ENCODE data around the gene TOP2B.

TOP2B gene

DNA sequence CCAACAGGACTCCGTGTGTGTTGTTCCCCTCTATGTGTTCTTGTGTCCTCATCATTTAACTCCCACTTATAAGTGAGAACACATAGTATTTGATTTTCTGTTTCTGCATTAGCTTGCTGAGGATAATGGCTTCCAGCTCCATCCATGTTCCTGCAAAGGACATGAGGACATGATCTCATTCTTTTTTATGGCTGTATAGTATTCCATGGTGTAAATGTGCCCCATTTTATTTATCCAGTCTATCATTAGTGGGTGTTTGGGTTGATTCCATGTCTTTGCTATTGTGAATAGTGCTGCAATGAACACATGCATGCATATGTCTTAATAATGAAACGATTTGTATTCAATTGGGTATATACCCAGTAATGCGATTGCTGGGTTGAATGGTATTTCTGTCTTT is 28.5 kb upstream of the TOP2B start:
- WGBS = 67% methylated on average over 3 of the region's 3 CpGs
- H3K4me1 ChIP-seq (ENCODE audit: control insufficient read depth, insufficient read depth, low read depth, low read length) = no peaks in the 10 kb centered on the region

GRCh38 chr3:25692341-25692740 is 27.6 kb upstream of the TOP2B start:
- no peak overlapping the region for H3K14ac ChIP-seq (ENCODE audit: low read length in 2 of 2)
- no peaks in the 10 kb centered on the region for H3K9me3 ChIP-seq (ENCODE audit: control insufficient read depth, low read length)
- DNase-seq = no peak
- no peak overlapping the region for H2AFZ ChIP-seq (ENCODE audit: low read depth, low read length)
- H3K18ac ChIP-seq (ENCODE audit: low read depth in 1 of 2, low read length in 2 of 2) = no peak overlapping the region
- H3K9ac ChIP-seq (ENCODE audit: low read length) = no peak overlapping the region
- H3K4me2 ChIP-seq (ENCODE audit: low read length, poor library complexity, severe bottlenecking) = no peak overlapping the region
- no peak overlapping the region for H2BK120ac ChIP-seq (ENCODE audit: low read depth, low read length)
- H3K4me3 ChIP-seq (ENCODE audit: insufficient read depth in 1 of 2, low read depth in 1 of 2, low read length in 2 of 2) = no peak overlapping the region
- H3K27ac ChIP-seq (ENCODE audit: low read length, poor library complexity, severe bottlenecking) = no peak overlapping the region
- no peak overlapping the region for H2BK12ac ChIP-seq (ENCODE audit: low read length in 2 of 2)
- no peak overlapping the region for H2BK5ac ChIP-seq (ENCODE audit: low read depth, low read length, poor library complexity, severe bottlenecking)
- H3K79me1 ChIP-seq (replicated peaks; ENCODE audit: low read length, poor library complexity, severe bottlenecking) = no peaks in the 10 kb centered on the region
- no peak overlapping the region for H4K8ac ChIP-seq (ENCODE audit: low read length)
- peaks cover 3 to 4% of the 10 kb centered on the region in 2 experiments for H3K27me3 ChIP-seq (ENCODE audit: control insufficient read depth in 1 of 2, insufficient read depth in 1 of 2, low read length in 2 of 2)
- H4K91ac ChIP-seq (ENCODE audit: low read length) = no peak overlapping the region
- no peaks in the 10 kb centered on the region for H3K36me3 ChIP-seq (ENCODE audit: control insufficient read depth in 1 of 2, insufficient read depth in 2 of 2, low read depth in 1 of 2, low read length in 2 of 2)
- H2BK15ac ChIP-seq (ENCODE audit: low read depth, poor library complexity, severe bottlenecking) = no peak overlapping the region
- no peak overlapping the region for H3K23ac ChIP-seq (ENCODE audit: low read length in 2 of 2)
- WGBS = no CpG with 5 or more reads among the region's 1 CpG
- no peak overlapping the region for H2AK5ac ChIP-seq (ENCODE audit: low read length, severe bottlenecking)
- H3K4me1 ChIP-seq (ENCODE audit: control insufficient read depth, insufficient read depth, low read depth, low read length) = no peaks in the 10 kb centered on the region
- no peak overlapping the region for H3K4ac ChIP-seq (ENCODE audit: low read depth in 1 of 2, low read length in 2 of 2)

More for the DNA sequence above, 28.5 kb upstream of the TOP2B start:
- peaks cover 0 to 4% of the 10 kb centered on the region in 2 experiments for H3K27me3 ChIP-seq (ENCODE audit: control insufficient read depth in 1 of 2, insufficient read depth in 1 of 2, low read length in 2 of 2)
- H3K14ac ChIP-seq (ENCODE audit: low read length in 2 of 2) = no peak overlapping the region
- H3K27ac ChIP-seq (ENCODE audit: low read length, poor library complexity, severe bottlenecking) = no peak overlapping the region
- H3K4ac ChIP-seq (ENCODE audit: low read depth in 1 of 2, low read length in 2 of 2) = no peak overlapping the region
- H3K23ac ChIP-seq (ENCODE audit: low read length in 2 of 2) = no peak overlapping the region
- H2AFZ ChIP-seq (ENCODE audit: low read depth, low read length) = no peak overlapping the region
- no peak overlapping the region for H2AK5ac ChIP-seq (ENCODE audit: low read length, severe bottlenecking)
- H3K36me3 ChIP-seq (ENCODE audit: control insufficient read depth in 1 of 2, insufficient read depth in 2 of 2, low read depth in 1 of 2, low read length in 2 of 2) = no peaks in the 10 kb centered on the region
- H3K4me2 ChIP-seq (ENCODE audit: low read length, poor library complexity, severe bottlenecking) = no peak overlapping the region
- no peak overlapping the region for H2BK120ac ChIP-seq (ENCODE audit: low read depth, low read length)
- H2BK5ac ChIP-seq (ENCODE audit: low read depth, low read length, poor library complexity, severe bottlenecking) = no peak overlapping the region
- no peaks in the 10 kb centered on the region for H3K9me3 ChIP-seq (ENCODE audit: control insufficient read depth, low read length)
- H3K79me1 ChIP-seq (replicated peaks; ENCODE audit: low read length, poor library complexity, severe bottlenecking) = no peaks in the 10 kb centered on the region
- H3K4me3 ChIP-seq (ENCODE audit: insufficient read depth in 1 of 2, low read depth in 1 of 2, low read length in 2 of 2) = no peak overlapping the region
- H3K18ac ChIP-seq (ENCODE audit: low read depth in 1 of 2, low read length in 2 of 2) = no peak overlapping the region
- no peak overlapping the region for H3K9ac ChIP-seq (ENCODE audit: low read length)
- no peak overlapping the region for H2BK12ac ChIP-seq (ENCODE audit: low read length in 2 of 2)
- no peak overlapping the region for H4K91ac ChIP-seq (ENCODE audit: low read length)
- H4K8ac ChIP-seq (ENCODE audit: low read length) = no peak overlapping the region
- DNase-seq = no peak
- no peak overlapping the region for H2BK15ac ChIP-seq (ENCODE audit: low read depth, poor library complexity, severe bottlenecking)

- no peak overlapping the region for H2BK12ac ChIP-seq (ENCODE audit: low read length in 2 of 2)
- no peak for DNase-seq
- no peak overlapping the region for H4K91ac ChIP-seq (ENCODE audit: low read length)
- 88% methylated on average over 2 of the region's 2 CpGs for WGBS
- no peaks in the 10 kb centered on the region for H3K36me3 ChIP-seq (ENCODE audit: control insufficient read depth in 1 of 2, insufficient read depth in 2 of 2, low read depth in 1 of 2, low read length in 2 of 2)
- no peak overlapping the region for H4K8ac ChIP-seq (ENCODE audit: low read length)
- no peak overlapping the region for H2BK15ac ChIP-seq (ENCODE audit: low read depth, poor library complexity, severe bottlenecking)
- no peak overlapping the region for H2BK5ac ChIP-seq (ENCODE audit: low read depth, low read length, poor library complexity, severe bottlenecking)
- no peak overlapping the region for H3K9ac ChIP-seq (ENCODE audit: low read length)
- no peak overlapping the region for H3K23ac ChIP-seq (ENCODE audit: low read length in 2 of 2)
- peaks cover 3 to 4% of the 10 kb centered on the region in 2 experiments for H3K27me3 ChIP-seq (ENCODE audit: control insufficient read depth in 1 of 2, insufficient read depth in 1 of 2, low read length in 2 of 2)
- H2BK120ac ChIP-seq (ENCODE audit: low read depth, low read length) = no peak overlapping the region
- no peaks in the 10 kb centered on the region for H3K9me3 ChIP-seq (ENCODE audit: control insufficient read depth, low read length)
- no peak overlapping the region for H3K14ac ChIP-seq (ENCODE audit: low read length in 2 of 2)
- no peak overlapping the region for H2AK5ac ChIP-seq (ENCODE audit: low read length, severe bottlenecking)
- no peak overlapping the region for H3K18ac ChIP-seq (ENCODE audit: low read depth in 1 of 2, low read length in 2 of 2)
- no peak overlapping the region for H3K4ac ChIP-seq (ENCODE audit: low read depth in 1 of 2, low read length in 2 of 2)
- H3K4me1 ChIP-seq (ENCODE audit: control insufficient read depth, insufficient read depth, low read depth, low read length) = no peaks in the 10 kb centered on the region
- H3K79me1 ChIP-seq (replicated peaks; ENCODE audit: low read length, poor library complexity, severe bottlenecking) = no peaks in the 10 kb centered on the region
- no peak overlapping the region for H2AFZ ChIP-seq (ENCODE audit: low read depth, low read length)
- H3K4me2 ChIP-seq (ENCODE audit: low read length, poor library complexity, severe bottlenecking) = no peak overlapping the region
- no peak overlapping the region for H3K27ac ChIP-seq (ENCODE audit: low read length, poor library complexity, severe bottlenecking)
- no peak overlapping the region for H3K4me3 ChIP-seq (ENCODE audit: insufficient read depth in 1 of 2, low read depth in 1 of 2, low read length in 2 of 2)
Observed at GRCh38 chr3:25690768-25691533, 26.2 kb upstream of the TOP2B start.

- no peak overlapping the region for H2BK15ac ChIP-seq (ENCODE audit: low read depth, poor library complexity, severe bottlenecking)
- H3K4me2 ChIP-seq (ENCODE audit: low read length, poor library complexity, severe bottlenecking) = no peak overlapping the region
- H4K8ac ChIP-seq (ENCODE audit: low read length) = no peak overlapping the region
- H2BK120ac ChIP-seq (ENCODE audit: low read depth, low read length) = no peak overlapping the region
- no peaks in the 10 kb centered on the region for H3K79me1 ChIP-seq (replicated peaks; ENCODE audit: low read length, poor library complexity, severe bottlenecking)
- no peak overlapping the region for H3K27ac ChIP-seq (ENCODE audit: low read length, poor library complexity, severe bottlenecking)
- H4K91ac ChIP-seq (ENCODE audit: low read length) = no peak overlapping the region
- no peak overlapping the region for H3K18ac ChIP-seq (ENCODE audit: low read depth in 1 of 2, low read length in 2 of 2)
- H3K4me1 ChIP-seq (ENCODE audit: control insufficient read depth, insufficient read depth, low read depth, low read length) = no peaks in the 10 kb centered on the region
- no peak overlapping the region for H3K23ac ChIP-seq (ENCODE audit: low read length in 2 of 2)
- H2BK12ac ChIP-seq (ENCODE audit: low read length in 2 of 2) = no peak overlapping the region
- no peak overlapping the region for H3K9ac ChIP-seq (ENCODE audit: low read length)
- H2BK5ac ChIP-seq (ENCODE audit: low read depth, low read length, poor library complexity, severe bottlenecking) = no peak overlapping the region
- no peaks in the 10 kb centered on the region for H3K9me3 ChIP-seq (ENCODE audit: control insufficient read depth, low read length)
- H3K4ac ChIP-seq (ENCODE audit: low read depth in 1 of 2, low read length in 2 of 2) = no peak overlapping the region
- no peak overlapping the region for H3K14ac ChIP-seq (ENCODE audit: low read length in 2 of 2)
- no peak overlapping the region for H3K4me3 ChIP-seq (ENCODE audit: insufficient read depth in 1 of 2, low read depth in 1 of 2, low read length in 2 of 2)
- whole genome bisulfite sequencing = 89% methylated on average over 2 of the region's 3 CpGs
- peaks cover 3 to 4% of the 10 kb centered on the region in 2 experiments for H3K27me3 ChIP-seq (ENCODE audit: control insufficient read depth in 1 of 2, insufficient read depth in 1 of 2, low read length in 2 of 2)
- H2AFZ ChIP-seq (ENCODE audit: low read depth, low read length) = no peak overlapping the region
- DNase-seq = no peak
- H3K36me3 ChIP-seq (ENCODE audit: control insufficient read depth in 1 of 2, insufficient read depth in 2 of 2, low read depth in 1 of 2, low read length in 2 of 2) = no peaks in the 10 kb centered on the region
- no peak overlapping the region for H2AK5ac ChIP-seq (ENCODE audit: low read length, severe bottlenecking)
Observed at GRCh38 chr3:25689226-25689625, 24.5 kb upstream of the TOP2B start.
